Measurements from ENCODE around the gene IFT88. TPM values are rescaled to one million over a fixed set of nuclear protein-coding genes. Genes with fewer than 3 reads are reported as not detected.

IFT88 gene
- total RNA-seq, 1 experiment from 2014 or later = 12.1 TPM

GRCh38 chr13:20714563-20715329 is 147.8 kb downstream of the IFT88 start:
- Mint-ChIP-seq H3K4me3 (ENCODE audit: unreplicated experiment) (no peak overlapping the region), H3K4me1 (ENCODE audit: low read depth, unreplicated experiment) (no peaks in the 10 kb centered on the region), H3K27me3 (ENCODE audit: insufficient read depth, unreplicated experiment) (no peaks in the 10 kb centered on the region), H3K36me3 (ENCODE audit: insufficient read depth, unreplicated experiment) (peaks cover 6% of the 10 kb centered on the region), H3K27ac (ENCODE audit: unreplicated experiment) (no peak overlapping the region), H3K9me3 (ENCODE audit: unreplicated experiment) (no peaks in the 10 kb centered on the region)
- BruUV-seq (replicated peaks) = no TSS peak
- POLR2A ChIA-PET = no interaction called here
- no peak overlapping the region for H3K4me3 ChIP-seq (ENCODE audit: low read depth, low read length)
- peaks cover 8% of the 10 kb centered on the region; the same call in 1 of the 2 replicates for H3K4me1 ChIP-seq
- no peak for DNase-seq
- H3K9me3 ChIP-seq = no peaks in the 10 kb centered on the region
- H3K27me3 ChIP-seq (replicated peaks; ENCODE audit: control insufficient read depth, insufficient read depth, low read length) = no peaks in the 10 kb centered on the region
- TF ChIP-seq, protein P1, sequence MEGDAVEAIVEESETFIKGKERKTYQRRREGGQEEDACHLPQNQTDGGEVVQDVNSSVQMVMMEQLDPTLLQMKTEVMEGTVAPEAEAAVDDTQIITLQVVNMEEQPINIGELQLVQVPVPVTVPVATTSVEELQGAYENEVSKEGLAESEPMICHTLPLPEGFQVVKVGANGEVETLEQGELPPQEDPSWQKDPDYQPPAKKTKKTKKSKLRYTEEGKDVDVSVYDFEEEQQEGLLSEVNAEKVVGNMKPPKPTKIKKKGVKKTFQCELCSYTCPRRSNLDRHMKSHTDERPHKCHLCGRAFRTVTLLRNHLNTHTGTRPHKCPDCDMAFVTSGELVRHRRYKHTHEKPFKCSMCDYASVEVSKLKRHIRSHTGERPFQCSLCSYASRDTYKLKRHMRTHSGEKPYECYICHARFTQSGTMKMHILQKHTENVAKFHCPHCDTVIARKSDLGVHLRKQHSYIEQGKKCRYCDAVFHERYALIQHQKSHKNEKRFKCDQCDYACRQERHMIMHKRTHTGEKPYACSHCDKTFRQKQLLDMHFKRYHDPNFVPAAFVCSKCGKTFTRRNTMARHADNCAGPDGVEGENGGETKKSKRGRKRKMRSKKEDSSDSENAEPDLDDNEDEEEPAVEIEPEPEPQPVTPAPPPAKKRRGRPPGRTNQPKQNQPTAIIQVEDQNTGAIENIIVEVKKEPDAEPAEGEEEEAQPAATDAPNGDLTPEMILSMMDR (IDR thresholded peaks at IDR 0.05; ENCODE audit: insufficient read depth in 1 of 2, low read depth in 1 of 2, low read length in 1 of 2, severe bottlenecking in 1 of 2, unreplicated experiment in 1 of 2) = no peak
- intact Hi-C loops (cut with micrococcal nuclease; ENCODE audit: unreplicated experiment) = no loop called here
- H3K36me3 ChIP-seq (ENCODE audit: control insufficient read depth, insufficient read depth, low read length) = no peaks in the 10 kb centered on the region
- CTCF ChIA-PET = interaction anchor here (1.0 kb wide), 1 partner anchor 11 kb away, joined by 3 read pairs; no protein-coding TSS in a partner anchor

DNA sequence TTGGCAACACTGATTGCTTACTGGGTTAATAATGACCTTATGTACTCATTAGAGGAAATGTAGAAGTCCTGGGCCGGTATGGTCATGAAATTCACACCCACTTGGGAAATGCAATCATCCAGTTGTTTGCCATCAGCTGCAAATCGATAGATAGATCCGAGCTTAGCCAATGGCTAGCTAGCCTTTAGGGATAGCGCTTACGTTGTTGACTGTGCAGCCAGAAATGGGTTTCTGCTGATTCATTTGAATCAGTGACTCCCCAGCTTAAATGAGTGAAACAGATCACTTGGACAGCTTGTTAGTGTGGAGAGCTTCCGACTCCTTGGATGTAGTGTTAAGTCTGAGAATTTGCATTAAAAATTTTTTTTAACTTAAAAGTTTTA is 148.4 kb downstream of the IFT88 start:
- peaks cover 8% of the 10 kb centered on the region; the same call in 1 of the 2 replicates for H3K4me1 ChIP-seq
- H3K9me3 ChIP-seq = no peaks in the 10 kb centered on the region
- no peaks in the 10 kb centered on the region for H3K27me3 ChIP-seq (replicated peaks; ENCODE audit: control insufficient read depth, insufficient read depth, low read length)
- CTCF ChIA-PET = interaction anchor here (1.0 kb wide), 1 partner anchor 11 kb away, joined by 3 read pairs; no protein-coding TSS in a partner anchor
- Mint-ChIP-seq H3K27me3 (ENCODE audit: insufficient read depth, unreplicated experiment) (no peaks in the 10 kb centered on the region), H3K9me3 (ENCODE audit: unreplicated experiment) (no peaks in the 10 kb centered on the region), H3K27ac (ENCODE audit: unreplicated experiment) (no peak overlapping the region), H3K4me3 (ENCODE audit: unreplicated experiment) (no peak overlapping the region), H3K36me3 (ENCODE audit: insufficient read depth, unreplicated experiment) (peaks cover 6% of the 10 kb centered on the region), H3K4me1 (ENCODE audit: low read depth, unreplicated experiment) (no peaks in the 10 kb centered on the region)
- no TSS peak for BruUV-seq (replicated peaks)
- DNase-seq = no peak
- H3K36me3 ChIP-seq (ENCODE audit: control insufficient read depth, insufficient read depth, low read length) = no peaks in the 10 kb centered on the region
- POLR2A ChIA-PET = interaction anchor here (0.6 kb wide), 1 partner anchor 567 kb away, joined by 4 read pairs; no protein-coding TSS in a partner anchor
- TF ChIP-seq, protein P1 (IDR thresholded peaks at IDR 0.05; ENCODE audit: insufficient read depth in 1 of 2, low read depth in 1 of 2, low read length in 1 of 2, severe bottlenecking in 1 of 2, unreplicated experiment in 1 of 2) = no peak
- H3K4me3 ChIP-seq (ENCODE audit: low read depth, low read length) = no peak overlapping the region
- intact Hi-C loops (cut with micrococcal nuclease; ENCODE audit: unreplicated experiment) = no loop called here

DNA sequence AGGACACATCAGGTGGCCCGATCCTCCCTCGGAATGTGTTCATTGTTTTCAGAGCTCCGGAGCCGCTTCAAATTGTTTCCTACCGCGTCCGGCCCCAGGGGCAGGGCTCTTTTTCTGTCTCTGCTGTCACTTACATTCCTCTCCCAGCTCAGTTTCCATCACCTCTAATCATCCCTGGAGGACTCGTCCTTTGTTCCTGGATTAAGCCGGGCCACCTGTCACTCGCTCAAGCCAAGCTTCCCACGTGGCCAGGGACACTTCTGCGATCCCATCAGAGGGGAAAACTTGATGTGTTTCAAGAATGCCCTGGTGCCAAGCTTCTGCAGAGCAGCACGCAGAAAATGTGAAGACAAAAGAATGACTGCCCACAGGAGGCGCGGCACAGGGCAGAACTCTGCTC is 150.0 kb downstream of the IFT88 start:
- Mint-ChIP-seq H3K4me3 (ENCODE audit: unreplicated experiment) (no peak overlapping the region), H3K4me1 (ENCODE audit: low read depth, unreplicated experiment) (no peaks in the 10 kb centered on the region), H3K9me3 (ENCODE audit: unreplicated experiment) (no peaks in the 10 kb centered on the region), H3K27me3 (ENCODE audit: insufficient read depth, unreplicated experiment) (no peaks in the 10 kb centered on the region), H3K27ac (ENCODE audit: unreplicated experiment) (no peak overlapping the region), H3K36me3 (ENCODE audit: insufficient read depth, unreplicated experiment) (peaks cover 6% of the 10 kb centered on the region)
- H3K4me3 ChIP-seq (ENCODE audit: low read depth, low read length) = no peak overlapping the region
- TF ChIP-seq, protein P1 (IDR thresholded peaks at IDR 0.05; ENCODE audit: insufficient read depth in 1 of 2, low read depth in 1 of 2, low read length in 1 of 2, severe bottlenecking in 1 of 2, unreplicated experiment in 1 of 2) = no peak
- H3K9me3 ChIP-seq = no peaks in the 10 kb centered on the region
- CTCF ChIA-PET = interaction anchor here (1.0 kb wide), 1 partner anchor 13 kb away, joined by 3 read pairs; the partner anchor contains the start of gene IL17D
- peaks cover 8% of the 10 kb centered on the region; the same call in 1 of the 2 replicates for H3K4me1 ChIP-seq
- intact Hi-C loops (cut with micrococcal nuclease; ENCODE audit: unreplicated experiment) = no loop called here
- BruUV-seq (replicated peaks) = no TSS peak
- H3K27me3 ChIP-seq (replicated peaks; ENCODE audit: control insufficient read depth, insufficient read depth, low read length) = no peaks in the 10 kb centered on the region
- H3K36me3 ChIP-seq (ENCODE audit: control insufficient read depth, insufficient read depth, low read length) = no peaks in the 10 kb centered on the region
- no peak for DNase-seq
- POLR2A ChIA-PET = interaction anchor here (0.6 kb wide), 1 partner anchor 167 kb away, joined by 4 read pairs; no protein-coding TSS in a partner anchor

Data from Caco-2 (cell line).